22Rv1 (cell line): ENCODE data around the gene APH1B.
"Not testable (repeated sequence)": the region's sequence is repeated elsewhere in the genome, so short reads cannot be mapped to it uniquely, and the experiment has no call there.

Source experiments
- CTCF ChIP-seq: fragments of 450-650 bp; IDR thresholded peaks from 2 replicates; pipeline ENCODE4 v1.5.1; 2017; ENCODE audit warnings: mild to moderate bottlenecking
- ZFX ChIP-seq: fragments of 450-650 bp; IDR thresholded peaks from 2 replicates; pipeline ENCODE4 v1.6.1; 2017; ENCODE audit warnings: antibody characterized with exemption, borderline replicate concordance

- not testable (repeated sequence) for TF ChIP-seq ZFX, CTCF
Measured at GRCh38 chr15:63342996-63343562, 65.7 kb downstream of the APH1B start.
